ENCODE measurements around the gene ABR. TPM values are rescaled to one million over a fixed set of nuclear protein-coding genes. Genes with fewer than 3 reads are reported as not detected.
A peak's percentile ranks its signal among the peaks of the same experiment; 100 is the strongest.

Gene ABR
- total and polyA plus RNA-seq, 4 donors, result 41.8 to 172 (median 120) TPM

DNA sequence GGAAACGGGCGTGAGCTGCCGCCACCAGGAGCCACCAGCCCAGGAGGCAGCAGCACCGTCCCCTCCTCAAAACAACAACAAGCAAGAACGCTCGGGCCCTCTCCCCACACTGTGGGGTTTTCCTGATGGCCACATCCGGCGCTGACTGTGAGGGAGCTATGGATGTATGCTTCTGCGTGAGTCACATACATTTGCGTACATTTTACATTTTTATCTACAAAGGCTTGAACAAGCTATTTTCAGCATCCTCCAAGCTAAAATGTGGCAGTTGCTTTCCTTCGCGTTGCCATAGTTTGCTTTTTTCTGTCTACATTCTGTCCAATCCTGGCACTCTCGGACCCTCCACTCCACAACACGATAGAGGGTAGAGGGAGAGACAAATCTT, 2.0 kb upstream of the ABR start:
- H3K27me3 ChIP-seq (ENCODE audit: control insufficient read depth in 1 of 2, insufficient read depth in 2 of 2, low read length in 1 of 2), result no peaks in the 10 kb centered on the region
- intact Hi-C loops (cut with DNase I), result no loop called here
- no peaks in the 10 kb centered on the region for H3K36me3 ChIP-seq (ENCODE audit: control insufficient read depth in 1 of 2, insufficient read depth in 2 of 2, low read length in 1 of 2)
- DNase-seq, result no peak
- H3K4me1 ChIP-seq (ENCODE audit: control insufficient read depth in 1 of 2, insufficient read depth in 2 of 2, low read length in 2 of 2), result no peaks in the 10 kb centered on the region
- H3K27ac ChIP-seq (ENCODE audit: low read depth in 1 of 2, low read length in 2 of 2), result no peak overlapping the region
- 86% methylated on average over 14 of the region's 14 CpGs for WGBS, 2 donors
- H3K9me3 ChIP-seq (ENCODE audit: control insufficient read depth, low read length), result no peaks in the 10 kb centered on the region
- no peak for ATAC-seq (ENCODE audit: low FRiP score)
- H3K4me3 ChIP-seq (ENCODE audit: low read length in 2 of 2), result no peak overlapping the region

DNA sequence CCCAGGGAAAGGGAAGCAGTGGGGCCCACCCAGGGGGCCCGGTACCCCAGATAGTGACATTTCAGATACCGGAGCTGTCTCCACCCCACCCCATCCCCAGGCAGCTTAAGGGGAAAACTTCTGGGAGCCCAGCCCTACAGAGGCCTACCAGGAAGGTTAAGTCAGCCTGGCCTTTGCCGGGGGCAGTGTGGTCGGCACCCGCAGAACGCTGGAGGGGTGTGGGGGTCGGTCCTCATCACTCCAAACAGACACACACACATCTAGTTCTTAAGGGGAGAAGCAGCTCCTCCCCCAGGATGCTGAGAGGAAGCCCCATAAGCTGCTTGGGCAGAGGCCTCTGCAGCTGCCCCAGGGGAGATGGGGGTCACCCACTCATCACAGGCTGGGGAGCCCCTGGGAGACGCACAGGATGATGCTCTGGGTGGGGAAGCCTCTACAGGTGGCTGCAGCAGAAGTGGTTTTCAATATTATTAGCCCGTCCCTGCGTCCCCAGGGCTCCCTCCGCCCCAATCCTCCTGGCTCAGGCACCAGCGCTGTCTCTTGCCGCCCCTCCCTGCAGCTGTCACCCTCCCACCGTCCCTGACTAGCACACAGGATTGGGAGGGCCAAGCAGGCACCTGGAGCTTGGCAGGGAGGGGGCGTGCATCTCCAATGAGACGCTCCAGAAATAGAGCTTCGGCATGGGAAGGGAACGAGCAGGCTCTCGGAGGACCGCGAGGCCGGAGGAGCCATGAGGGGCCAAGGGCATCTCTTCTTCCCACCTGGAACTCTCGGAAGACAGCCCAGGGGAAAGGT, 1.4 kb upstream of the ABR start:
- intact Hi-C loops (cut with DNase I), result no loop called here
- Histone ChIP-seq H3K9me3 (ENCODE audit: control insufficient read depth, low read length) (no peaks in the 10 kb centered on the region), H3K4me1 (ENCODE audit: control insufficient read depth in 1 of 2, insufficient read depth in 2 of 2, low read length in 2 of 2) (no peaks in the 10 kb centered on the region), H3K27ac (ENCODE audit: low read depth in 1 of 2, low read length in 2 of 2) (no peak overlapping the region), H3K36me3 (ENCODE audit: control insufficient read depth in 1 of 2, insufficient read depth in 2 of 2, low read length in 1 of 2) (no peaks in the 10 kb centered on the region), H3K27me3 (ENCODE audit: control insufficient read depth in 1 of 2, insufficient read depth in 2 of 2, low read length in 1 of 2) (no peaks in the 10 kb centered on the region), H3K4me3 (ENCODE audit: low read length in 2 of 2) (no peak overlapping the region)
- WGBS, 2 donors, result 86 to 87% methylated on average over 23 of the region's 23 CpGs
- ATAC-seq (ENCODE audit: low FRiP score) (no peak), DNase-seq (no peak)

DNA sequence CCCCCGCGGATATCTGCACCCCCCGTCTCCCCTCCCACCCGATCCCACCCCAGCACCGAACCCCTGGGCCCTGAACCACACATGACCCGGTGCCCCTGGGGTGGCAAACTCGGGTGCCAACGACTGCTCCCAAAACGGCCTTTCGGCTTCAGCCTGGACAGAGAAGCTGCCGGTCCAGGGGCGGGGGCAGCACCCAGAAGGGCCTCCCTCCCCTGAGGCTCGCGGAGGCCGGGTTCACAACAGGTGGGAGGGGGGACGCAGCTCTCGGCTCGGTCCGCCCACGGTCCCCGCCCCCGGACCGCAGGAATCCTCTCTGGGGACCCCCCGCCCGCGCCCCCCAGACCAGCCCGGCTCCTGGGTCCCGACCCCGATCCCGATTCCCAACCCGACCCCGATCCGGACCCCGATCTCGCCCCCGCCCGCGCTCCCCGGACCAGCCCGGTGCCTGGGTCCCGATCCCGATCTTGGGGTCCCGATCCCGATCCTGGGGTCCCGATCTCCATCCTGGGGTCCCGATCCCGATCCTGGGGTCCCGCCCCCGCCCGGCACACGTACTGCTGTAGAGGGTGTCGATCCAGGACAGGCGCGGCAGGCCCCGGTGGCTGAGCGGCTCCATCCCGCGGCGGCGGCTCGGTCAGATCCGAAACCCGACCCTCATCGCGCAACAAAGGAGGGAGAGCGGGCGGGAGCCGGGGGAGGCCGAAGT, 516 bp downstream of the ABR start:
- Histone ChIP-seq H3K4me3 (ENCODE audit: low read length in 2 of 2) (peak overlapping the region; percentile 75 to 91), H3K27ac (ENCODE audit: low read depth in 1 of 2, low read length in 2 of 2) (no peak overlapping the region), H3K4me1 (ENCODE audit: control insufficient read depth in 1 of 2, insufficient read depth in 2 of 2, low read length in 2 of 2) (no peaks in the 10 kb centered on the region), H3K27me3 (ENCODE audit: control insufficient read depth in 1 of 2, insufficient read depth in 2 of 2, low read length in 1 of 2) (no peaks in the 10 kb centered on the region), H3K36me3 (ENCODE audit: control insufficient read depth in 1 of 2, insufficient read depth in 2 of 2, low read length in 1 of 2) (no peaks in the 10 kb centered on the region), H3K9me3 (ENCODE audit: control insufficient read depth, low read length) (no peaks in the 10 kb centered on the region)
- WGBS, 2 donors, result 1% methylated on average over 34 to 69 of the region's 69 CpGs
- ATAC-seq (ENCODE audit: low FRiP score), result peak; percentile 53
- DNase-seq, result peak; percentile 77 to 85
- intact Hi-C loops (cut with DNase I), result loop anchor here in 1 of 2 donors (5.0 kb wide), 1 partner anchor 42 kb away; no protein-coding TSS in a partner anchor

DNA sequence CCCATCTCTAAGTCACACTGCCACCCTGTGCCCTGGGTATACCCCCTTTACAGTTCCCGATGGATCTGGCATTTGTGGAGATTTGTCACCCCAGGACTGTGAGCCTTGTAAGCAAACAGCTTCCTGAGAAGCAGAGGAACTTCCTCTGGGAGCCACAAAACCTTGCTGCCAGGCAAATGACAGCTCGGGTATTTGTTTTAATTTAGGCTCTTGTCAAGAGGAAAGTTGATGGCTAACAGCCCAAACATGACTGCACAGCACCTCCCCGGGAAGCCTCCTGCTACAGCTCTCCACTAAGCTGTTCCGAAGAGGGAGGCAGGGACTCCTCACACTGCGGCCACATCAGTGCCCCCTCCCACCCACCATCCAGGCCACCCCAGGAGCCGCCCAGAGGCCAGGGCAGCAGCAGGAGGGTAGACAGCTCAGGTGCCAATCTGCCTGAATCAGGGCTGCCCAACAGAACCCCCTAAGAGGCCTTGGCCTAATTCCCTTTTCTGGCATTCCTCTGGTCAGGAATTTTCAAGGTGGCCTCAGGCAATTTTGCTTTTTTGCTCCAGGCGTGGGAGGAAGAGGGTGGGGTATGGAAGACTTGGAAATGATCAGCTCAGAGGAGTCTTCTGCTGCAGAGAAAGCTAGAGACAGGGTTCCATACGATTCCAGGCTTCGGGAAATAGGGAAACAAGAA, 2.6 kb downstream of the ABR start:
- no peak for DNase-seq
- intact Hi-C loops (cut with DNase I), result loop anchor here in 1 of 2 donors (5.0 kb wide), 1 partner anchor 40 kb away; no protein-coding TSS in a partner anchor
- Histone ChIP-seq H3K4me3 (ENCODE audit: low read length in 2 of 2) (no peak overlapping the region), H3K4me1 (ENCODE audit: control insufficient read depth in 1 of 2, insufficient read depth in 2 of 2, low read length in 2 of 2) (no peaks in the 10 kb centered on the region), H3K27me3 (ENCODE audit: control insufficient read depth in 1 of 2, insufficient read depth in 2 of 2, low read length in 1 of 2) (no peaks in the 10 kb centered on the region), H3K36me3 (ENCODE audit: control insufficient read depth in 1 of 2, insufficient read depth in 2 of 2, low read length in 1 of 2) (no peaks in the 10 kb centered on the region), H3K9me3 (ENCODE audit: control insufficient read depth, low read length) (no peaks in the 10 kb centered on the region), H3K27ac (ENCODE audit: low read depth in 1 of 2, low read length in 2 of 2) (no peak overlapping the region)
- WGBS, 2 donors, result 23 to 25% methylated on average over 9 of the region's 9 CpGs
- no peak for ATAC-seq (ENCODE audit: low FRiP score)

DNA sequence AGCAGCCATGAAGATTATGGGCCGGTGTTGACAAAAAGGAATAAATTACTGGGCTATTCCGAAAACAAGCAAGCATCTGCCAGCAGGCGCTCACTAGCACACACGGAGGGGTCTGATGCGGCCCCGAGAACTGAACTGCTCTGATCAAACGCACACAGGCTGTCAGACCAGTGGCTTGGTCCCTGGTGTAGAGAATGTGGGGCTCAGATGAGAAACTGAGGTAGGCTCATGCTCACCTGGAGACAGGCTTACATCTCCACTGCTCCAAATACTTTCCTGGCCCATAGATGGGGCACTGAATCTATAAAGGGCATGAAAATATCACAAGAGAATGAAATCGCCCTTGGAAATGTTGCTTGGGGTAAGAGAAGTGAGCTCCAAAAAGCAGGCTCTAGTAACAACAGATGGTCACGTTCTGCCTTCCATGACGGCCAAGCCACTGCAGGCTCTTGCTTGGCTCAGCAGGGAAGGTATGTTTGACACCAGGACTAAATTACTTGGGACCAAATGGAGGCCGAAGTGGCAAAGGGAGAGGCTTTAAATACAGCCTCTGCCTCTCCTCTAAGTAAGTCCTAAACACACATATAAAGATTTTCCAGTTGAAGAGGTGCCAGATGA, 5.4 kb downstream of the ABR start:
- 89% methylated on average over 11 of the region's 11 CpGs for WGBS, 2 donors
- Histone ChIP-seq H3K9me3 (ENCODE audit: control insufficient read depth, low read length) (no peaks in the 10 kb centered on the region), H3K4me1 (ENCODE audit: control insufficient read depth in 1 of 2, insufficient read depth in 2 of 2, low read length in 2 of 2) (no peaks in the 10 kb centered on the region), H3K4me3 (ENCODE audit: low read length in 2 of 2) (no peak overlapping the region), H3K27ac (ENCODE audit: low read depth in 1 of 2, low read length in 2 of 2) (no peak overlapping the region), H3K36me3 (ENCODE audit: control insufficient read depth in 1 of 2, insufficient read depth in 2 of 2, low read length in 1 of 2) (no peaks in the 10 kb centered on the region), H3K27me3 (ENCODE audit: control insufficient read depth in 1 of 2, insufficient read depth in 2 of 2, low read length in 1 of 2) (no peaks in the 10 kb centered on the region)
- DNase-seq, result no peak
- no peak for ATAC-seq (ENCODE audit: low FRiP score)
- intact Hi-C loops (cut with DNase I), result no loop called here

DNA sequence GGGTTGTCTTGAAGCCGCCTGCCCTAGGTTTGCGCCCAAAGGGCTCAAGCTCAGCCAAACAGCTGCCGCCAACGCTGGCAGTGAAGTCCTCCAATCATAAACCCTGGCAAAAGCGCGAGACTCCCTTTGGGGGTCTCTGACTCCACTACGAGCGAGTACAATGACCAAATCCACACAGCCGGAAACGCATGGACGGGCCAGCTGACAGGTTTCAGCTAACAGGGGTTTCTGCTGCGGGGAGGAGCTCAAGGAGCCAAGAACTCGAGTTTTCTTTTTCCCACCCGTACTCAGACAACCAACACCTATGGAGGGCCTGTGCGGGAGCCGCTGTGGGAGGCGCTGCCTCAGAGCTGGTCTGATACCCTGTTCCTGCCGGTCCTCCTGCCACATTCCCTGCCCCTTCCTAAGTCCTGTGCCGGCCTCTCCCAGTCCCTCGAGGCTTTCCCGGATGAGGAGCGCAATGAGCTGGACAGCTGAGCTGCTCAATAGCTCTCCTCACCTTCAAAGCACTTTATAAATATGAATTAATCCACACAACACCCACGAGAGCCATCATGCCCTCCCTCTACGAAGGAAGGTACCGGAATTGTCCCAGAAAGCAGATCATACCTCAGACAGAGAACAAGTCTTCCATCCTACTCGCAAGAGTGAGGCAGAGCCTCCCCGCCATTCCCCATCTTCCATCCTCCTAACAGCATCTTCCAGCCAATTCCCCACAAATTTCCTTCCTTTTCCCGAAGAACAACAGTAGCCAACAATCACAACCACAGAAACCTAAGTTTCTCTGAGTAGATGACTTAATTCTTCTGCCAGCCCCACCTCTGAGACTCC, 6.1 kb downstream of the ABR start:
- Histone ChIP-seq H3K27me3 (ENCODE audit: control insufficient read depth in 1 of 2, insufficient read depth in 2 of 2, low read length in 1 of 2) (no peaks in the 10 kb centered on the region), H3K4me3 (ENCODE audit: low read length in 2 of 2) (no peak overlapping the region), H3K36me3 (ENCODE audit: control insufficient read depth in 1 of 2, insufficient read depth in 2 of 2, low read length in 1 of 2) (no peaks in the 10 kb centered on the region), H3K4me1 (ENCODE audit: control insufficient read depth in 1 of 2, insufficient read depth in 2 of 2, low read length in 2 of 2) (no peaks in the 10 kb centered on the region), H3K27ac (ENCODE audit: low read depth in 1 of 2, low read length in 2 of 2) (no peak overlapping the region), H3K9me3 (ENCODE audit: control insufficient read depth, low read length) (no peaks in the 10 kb centered on the region)
- DNase-seq (no peak), ATAC-seq (ENCODE audit: low FRiP score) (no peak)
- intact Hi-C loops (cut with DNase I), result no loop called here
- WGBS, 2 donors, result 93 to 94% methylated on average over 28 of the region's 28 CpGs

DNA sequence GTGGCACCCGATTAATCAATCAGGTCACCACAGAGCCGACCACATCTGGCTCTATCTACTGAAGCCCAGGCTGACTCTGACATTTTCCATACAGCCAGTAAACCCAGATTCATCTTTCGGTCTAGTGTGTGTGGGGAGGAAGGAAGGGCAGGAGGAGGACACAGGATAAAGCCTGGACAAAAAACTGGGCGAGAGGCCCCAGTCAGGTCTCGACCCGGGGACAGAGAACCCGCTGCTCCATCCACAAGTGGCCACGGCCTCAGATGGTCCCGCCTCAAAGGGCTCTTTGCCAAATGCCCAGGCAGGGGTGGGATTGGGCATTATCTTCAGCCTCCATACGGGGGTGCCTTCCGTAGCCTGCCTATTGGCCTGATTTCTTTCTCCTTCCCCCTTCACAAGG, 7.8 kb downstream of the ABR start:
- 92 to 97% methylated on average over 11 of the region's 11 CpGs for WGBS, 2 donors
- ATAC-seq (ENCODE audit: low FRiP score) (no peak), DNase-seq (no peak)
- Histone ChIP-seq H3K4me1 (ENCODE audit: control insufficient read depth in 1 of 2, insufficient read depth in 2 of 2, low read length in 2 of 2) (no peaks in the 10 kb centered on the region), H3K4me3 (ENCODE audit: low read length in 2 of 2) (no peak overlapping the region), H3K36me3 (ENCODE audit: control insufficient read depth in 1 of 2, insufficient read depth in 2 of 2, low read length in 1 of 2) (no peaks in the 10 kb centered on the region), H3K27me3 (ENCODE audit: control insufficient read depth in 1 of 2, insufficient read depth in 2 of 2, low read length in 1 of 2) (no peaks in the 10 kb centered on the region), H3K9me3 (ENCODE audit: control insufficient read depth, low read length) (no peaks in the 10 kb centered on the region), H3K27ac (ENCODE audit: low read depth in 1 of 2, low read length in 2 of 2) (no peak overlapping the region)
- intact Hi-C loops (cut with DNase I), result no loop called here

DNA sequence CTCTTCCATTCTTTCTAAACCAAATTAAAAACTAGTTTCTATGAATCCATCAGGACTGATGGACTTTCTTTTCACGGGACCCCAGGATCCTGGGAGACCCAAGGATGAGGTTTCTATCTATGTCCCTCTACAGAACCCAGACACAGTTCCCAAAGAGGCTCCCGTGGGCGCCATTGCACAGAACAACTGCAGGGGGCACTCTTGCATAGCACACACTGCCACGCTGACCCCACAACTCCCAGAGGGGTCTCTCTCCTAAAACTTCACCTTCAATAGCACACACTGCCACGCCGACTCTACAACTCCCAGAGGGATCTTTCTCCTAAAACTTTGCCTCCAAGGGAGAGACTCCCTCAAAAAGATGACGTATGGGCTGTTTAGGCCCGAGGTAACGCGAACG, 9.0 kb downstream of the ABR start:
- Histone ChIP-seq H3K4me1 (ENCODE audit: control insufficient read depth in 1 of 2, insufficient read depth in 2 of 2, low read length in 2 of 2) (no peaks in the 10 kb centered on the region), H3K9me3 (ENCODE audit: control insufficient read depth, low read length) (no peaks in the 10 kb centered on the region), H3K36me3 (ENCODE audit: control insufficient read depth in 1 of 2, insufficient read depth in 2 of 2, low read length in 1 of 2) (no peaks in the 10 kb centered on the region), H3K4me3 (ENCODE audit: low read length in 2 of 2) (no peak overlapping the region), H3K27me3 (ENCODE audit: control insufficient read depth in 1 of 2, insufficient read depth in 2 of 2, low read length in 1 of 2) (no peaks in the 10 kb centered on the region), H3K27ac (ENCODE audit: low read depth in 1 of 2, low read length in 2 of 2) (no peak overlapping the region)
- no peak for ATAC-seq (ENCODE audit: low FRiP score)
- DNase-seq, result no peak
- intact Hi-C loops (cut with DNase I), result no loop called here
- WGBS, 2 donors, result 91 to 94% methylated on average over 11 of the region's 11 CpGs
